Measurements from ENCODE around the gene BICDL2.

Gene BICDL2

DNA sequence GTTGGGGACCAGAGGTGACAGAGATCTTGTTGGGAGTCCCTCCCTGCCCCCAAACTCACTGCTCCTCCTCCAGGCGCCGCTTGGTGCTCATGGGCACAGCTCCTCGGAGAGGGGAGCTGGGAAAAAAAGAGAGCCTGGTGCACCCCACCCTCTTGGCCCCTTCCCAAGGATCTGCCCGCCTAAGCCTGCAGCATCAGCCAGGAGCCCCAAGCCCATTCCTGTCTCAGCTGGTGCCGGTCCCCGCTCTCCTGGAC lies 13.4 kb downstream of the BICDL2 start:
- Histone ChIP-seq H3K9ac (ENCODE audit: low read length) (peak overlapping the region; percentile 98), H3K4me3 (ENCODE audit: low read depth, low read length) (peak overlapping the region; percentile 94), H3K36me3 (ENCODE audit: control insufficient read depth, insufficient read depth, low read length) (peaks cover 36% of the 10 kb centered on the region), H3K27ac (ENCODE audit: low read depth, low read length) (peak overlapping the region; percentile 99; the same call in 1 of the 2 replicates), H3K27me3 (ENCODE audit: control insufficient read depth, insufficient read depth, low read length) (no peaks in the 10 kb centered on the region), H3K9me3 (ENCODE audit: control insufficient read depth, insufficient read depth, low read depth, low read length) (no peaks in the 10 kb centered on the region), H3K4me1 (ENCODE audit: control insufficient read depth, insufficient read depth, low read length) (peaks cover 28% of the 10 kb centered on the region)

- Histone ChIP-seq H3K36me3 (ENCODE audit: control insufficient read depth, insufficient read depth, low read length) (peaks cover 36% of the 10 kb centered on the region), H3K9me3 (ENCODE audit: control insufficient read depth, insufficient read depth, low read depth, low read length) (no peaks in the 10 kb centered on the region), H3K4me3 (ENCODE audit: low read depth, low read length) (peak overlapping the region; percentile 94), H3K4me1 (ENCODE audit: control insufficient read depth, insufficient read depth, low read length) (peaks cover 28% of the 10 kb centered on the region), H3K9ac (ENCODE audit: low read length) (peak overlapping the region; percentile 98), H3K27me3 (ENCODE audit: control insufficient read depth, insufficient read depth, low read length) (no peaks in the 10 kb centered on the region), H3K27ac (ENCODE audit: low read depth, low read length) (peak overlapping the region; percentile 99)
These were observed 13.9 kb downstream of the BICDL2 start for GRCh38 chr16:3022684-3023414.

DNA sequence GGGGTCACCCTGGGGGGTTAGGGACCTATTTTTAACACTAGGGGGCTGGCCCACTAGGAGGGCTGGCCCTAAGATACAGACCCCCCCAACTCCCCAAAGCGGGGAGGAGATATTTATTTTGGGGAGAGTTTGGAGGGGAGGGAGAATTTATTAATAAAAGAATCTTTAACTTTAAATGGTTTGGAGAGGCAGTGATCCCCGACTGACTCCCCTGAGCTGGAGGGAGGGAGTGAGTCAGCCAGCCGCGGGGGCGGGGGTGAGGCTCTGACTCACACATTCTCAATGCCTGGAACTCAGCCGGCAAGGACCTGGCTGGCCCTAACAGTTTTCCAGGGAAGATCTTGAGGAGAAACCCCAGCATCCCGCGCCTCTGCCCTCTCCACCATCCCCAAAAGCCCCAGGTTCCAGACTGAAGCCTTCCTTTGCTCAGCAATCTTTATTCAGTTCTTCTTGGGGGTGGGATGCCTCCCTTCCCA lies 14.5 kb downstream of the BICDL2 start:
- H3K36me3 ChIP-seq (ENCODE audit: control insufficient read depth, insufficient read depth, low read length): peaks cover 34% of the 10 kb centered on the region
- peak overlapping the region; percentile 99 for H3K27ac ChIP-seq (ENCODE audit: low read depth, low read length)
- H3K4me1 ChIP-seq (ENCODE audit: control insufficient read depth, insufficient read depth, low read length): peaks cover 22% of the 10 kb centered on the region
- no peaks in the 10 kb centered on the region for H3K9me3 ChIP-seq (ENCODE audit: control insufficient read depth, insufficient read depth, low read depth, low read length)
- H3K27me3 ChIP-seq (ENCODE audit: control insufficient read depth, insufficient read depth, low read length): no peaks in the 10 kb centered on the region
- H3K9ac ChIP-seq (ENCODE audit: low read length): peak overlapping the region; percentile 98
- peak overlapping the region; percentile 94 for H3K4me3 ChIP-seq (ENCODE audit: low read depth, low read length)

- no peaks in the 10 kb centered on the region for H3K9me3 ChIP-seq (ENCODE audit: control insufficient read depth, insufficient read depth, low read depth, low read length)
- H3K27me3 ChIP-seq (ENCODE audit: control insufficient read depth, insufficient read depth, low read length): no peaks in the 10 kb centered on the region
- peak overlapping the region; percentile 98 for H3K9ac ChIP-seq (ENCODE audit: low read length)
- peak overlapping the region; percentile 99 for H3K27ac ChIP-seq (ENCODE audit: low read depth, low read length)
- peak overlapping the region; percentile 94 for H3K4me3 ChIP-seq (ENCODE audit: low read depth, low read length)
- H3K4me1 ChIP-seq (ENCODE audit: control insufficient read depth, insufficient read depth, low read length): peaks cover 22% of the 10 kb centered on the region
- H3K36me3 ChIP-seq (ENCODE audit: control insufficient read depth, insufficient read depth, low read length): peaks cover 27% of the 10 kb centered on the region
These were observed 15.1 kb downstream of the BICDL2 start for GRCh38 chr16:3021449-3022207.

- peaks cover 25% of the 10 kb centered on the region for H3K36me3 ChIP-seq (ENCODE audit: control insufficient read depth, insufficient read depth, low read length)
These were observed 15.9 kb downstream of the BICDL2 start for GRCh38 chr16:3020604-3021448.

DNA sequence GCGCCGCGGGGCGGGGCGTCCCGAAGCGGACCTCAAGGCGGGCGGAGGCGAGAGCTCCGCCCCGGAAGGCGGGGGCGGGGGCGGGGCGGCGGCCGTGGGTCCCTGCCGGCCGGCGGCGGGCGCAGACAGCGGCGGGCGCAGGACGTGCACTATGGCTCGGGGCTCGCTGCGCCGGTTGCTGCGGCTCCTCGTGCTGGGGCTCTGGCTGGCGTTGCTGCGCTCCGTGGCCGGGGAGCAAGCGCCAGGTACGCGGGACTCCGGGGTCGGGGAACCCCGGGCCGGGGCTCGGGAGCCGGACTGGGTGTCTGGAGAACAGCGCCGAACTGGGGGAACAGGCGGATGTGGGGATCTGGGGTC lies 16.5 kb downstream of the BICDL2 start, which contains the start of gene TNFRSF12A:
TSS of gene TNFRSF12A (plus strand) at position 122 of the 357 bp plus-strand sequence. CDS start at position 152, 30 bp downstream.
- Histone ChIP-seq H3K36me3 (ENCODE audit: control insufficient read depth, insufficient read depth, low read length) (peaks cover 24% of the 10 kb centered on the region), H3K9me3 (ENCODE audit: control insufficient read depth, insufficient read depth, low read depth, low read length) (no peaks in the 10 kb centered on the region), H3K9ac (ENCODE audit: low read length) (peak within 1 kb of the TSS; percentile 98), H3K4me1 (ENCODE audit: control insufficient read depth, insufficient read depth, low read length) (peaks cover 31% of the 10 kb centered on the region), H3K4me3 (ENCODE audit: low read depth, low read length) (peak within 1 kb of the TSS; percentile 94), H3K27ac (ENCODE audit: low read depth, low read length) (peak within 1 kb of the TSS; percentile 99), H3K27me3 (ENCODE audit: control insufficient read depth, insufficient read depth, low read length) (no peaks in the 10 kb centered on the region)

More at GRCh38 chr16:3020604-3021448, 15.9 kb downstream of the BICDL2 start:
- no peaks in the 10 kb centered on the region for H3K27me3 ChIP-seq (ENCODE audit: control insufficient read depth, insufficient read depth, low read length)
- peak overlapping the region; percentile 99 for H3K27ac ChIP-seq (ENCODE audit: low read depth, low read length)
- H3K4me1 ChIP-seq (ENCODE audit: control insufficient read depth, insufficient read depth, low read length): peaks cover 27% of the 10 kb centered on the region
- H3K9me3 ChIP-seq (ENCODE audit: control insufficient read depth, insufficient read depth, low read depth, low read length): no peaks in the 10 kb centered on the region
- peak overlapping the region; percentile 94 for H3K4me3 ChIP-seq (ENCODE audit: low read depth, low read length)
- H3K9ac ChIP-seq (ENCODE audit: low read length): peak overlapping the region; percentile 98

GRCh38 chr16:3019594-3020246 lies 17.0 kb downstream of the BICDL2 start:
- Histone ChIP-seq H3K27me3 (ENCODE audit: control insufficient read depth, insufficient read depth, low read length) (no peaks in the 10 kb centered on the region), H3K4me3 (ENCODE audit: low read depth, low read length) (peak overlapping the region; percentile 94), H3K9me3 (ENCODE audit: control insufficient read depth, insufficient read depth, low read depth, low read length) (no peaks in the 10 kb centered on the region), H3K9ac (ENCODE audit: low read length) (peak overlapping the region; percentile 84), H3K36me3 (ENCODE audit: control insufficient read depth, insufficient read depth, low read length) (peaks cover 29% of the 10 kb centered on the region), H3K27ac (ENCODE audit: low read depth, low read length) (peak overlapping the region; percentile 45; the same call in 1 of the 2 replicates), H3K4me1 (ENCODE audit: control insufficient read depth, insufficient read depth, low read length) (peaks cover 31% of the 10 kb centered on the region)

DNA sequence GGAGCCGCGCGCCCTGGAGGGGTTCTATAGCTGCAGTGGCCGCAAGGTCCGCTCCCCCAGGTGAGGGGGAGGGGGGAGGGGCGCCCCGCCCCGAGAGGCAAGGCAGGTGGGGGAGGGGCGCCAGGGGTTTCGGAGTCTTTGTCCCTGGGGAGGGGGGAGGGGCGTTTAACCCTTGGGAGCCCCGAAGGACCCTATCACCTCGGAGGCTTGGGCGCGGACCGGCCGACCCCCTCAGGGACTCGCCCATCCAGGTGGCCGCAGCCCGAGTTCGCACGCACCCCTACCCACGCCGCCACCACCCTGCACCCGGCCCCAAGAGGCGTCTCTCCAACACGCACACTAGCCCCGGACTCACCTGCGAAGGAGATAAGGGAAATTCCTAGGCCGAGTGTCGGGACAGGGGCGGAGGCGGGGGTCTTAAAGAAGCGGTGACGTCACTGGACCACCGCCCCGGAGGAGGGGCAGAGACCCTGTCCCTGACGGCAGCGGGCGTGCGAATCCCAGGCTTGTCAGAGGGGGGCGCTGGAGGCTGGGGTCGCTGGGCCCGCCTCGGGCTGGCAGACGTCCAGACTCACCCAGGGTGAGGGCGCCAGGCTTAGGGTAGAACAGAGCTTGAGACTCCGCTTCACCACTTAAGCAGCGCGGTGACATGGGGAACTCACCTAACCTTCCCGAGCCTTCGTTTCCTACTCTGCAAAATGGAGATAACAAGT lies 18.8 kb downstream of the BICDL2 start, which contains the start of gene CLDN6:
TSS of gene CLDN6 (minus strand) at position 390 of the 713 bp plus-strand sequence. CDS start 2,162 bp downstream, outside the sequence.
- peak within 1 kb of the TSS; percentile 98 for H3K27ac ChIP-seq (ENCODE audit: low read depth, low read length)
- H3K9me3 ChIP-seq (ENCODE audit: control insufficient read depth, insufficient read depth, low read depth, low read length): no peaks in the 10 kb centered on the region
- H3K4me1 ChIP-seq (ENCODE audit: control insufficient read depth, insufficient read depth, low read length): peaks cover 46% of the 10 kb centered on the region
- peak within 1 kb of the TSS; percentile 86 for H3K4me3 ChIP-seq (ENCODE audit: low read depth, low read length)
- peak within 1 kb of the TSS; percentile 96 for H3K9ac ChIP-seq (ENCODE audit: low read length)
- peaks cover 14% of the 10 kb centered on the region for H3K27me3 ChIP-seq (ENCODE audit: control insufficient read depth, insufficient read depth, low read length)
- H3K36me3 ChIP-seq (ENCODE audit: control insufficient read depth, insufficient read depth, low read length): peaks cover 28% of the 10 kb centered on the region

GRCh38 chr16:3017344-3017743 lies 19.4 kb downstream of the BICDL2 start:
- Histone ChIP-seq H3K9me3 (ENCODE audit: control insufficient read depth, insufficient read depth, low read depth, low read length) (no peaks in the 10 kb centered on the region), H3K36me3 (ENCODE audit: control insufficient read depth, insufficient read depth, low read length) (peaks cover 23% of the 10 kb centered on the region), H3K9ac (ENCODE audit: low read length) (peak overlapping the region; percentile 96), H3K4me3 (ENCODE audit: low read depth, low read length) (peak overlapping the region; percentile 86), H3K27ac (ENCODE audit: low read depth, low read length) (peak overlapping the region; percentile 98), H3K27me3 (ENCODE audit: control insufficient read depth, insufficient read depth, low read length) (peaks cover 20% of the 10 kb centered on the region), H3K4me1 (ENCODE audit: control insufficient read depth, insufficient read depth, low read length) (peaks cover 44% of the 10 kb centered on the region)
